GM08714 (cell line): ENCODE results near the gene CR2.

ENCODE experiments used
- H3K4me3 ChIP-seq: fragments of 200-500 bp; sonication (Bioruptor generic); 2 replicates; pipeline ENCODE4 v1.5.1; 2014; ENCODE audit warnings: mild to moderate bottlenecking, low read length, inconsistent platforms
- ZNF274 ChIP-seq: IDR thresholded peaks from 2 replicates; pipeline ENCODE4 v1.6.1; 2012; ENCODE audit warnings: mild to moderate bottlenecking, low read depth, low read length

Gene CR2

DNA sequence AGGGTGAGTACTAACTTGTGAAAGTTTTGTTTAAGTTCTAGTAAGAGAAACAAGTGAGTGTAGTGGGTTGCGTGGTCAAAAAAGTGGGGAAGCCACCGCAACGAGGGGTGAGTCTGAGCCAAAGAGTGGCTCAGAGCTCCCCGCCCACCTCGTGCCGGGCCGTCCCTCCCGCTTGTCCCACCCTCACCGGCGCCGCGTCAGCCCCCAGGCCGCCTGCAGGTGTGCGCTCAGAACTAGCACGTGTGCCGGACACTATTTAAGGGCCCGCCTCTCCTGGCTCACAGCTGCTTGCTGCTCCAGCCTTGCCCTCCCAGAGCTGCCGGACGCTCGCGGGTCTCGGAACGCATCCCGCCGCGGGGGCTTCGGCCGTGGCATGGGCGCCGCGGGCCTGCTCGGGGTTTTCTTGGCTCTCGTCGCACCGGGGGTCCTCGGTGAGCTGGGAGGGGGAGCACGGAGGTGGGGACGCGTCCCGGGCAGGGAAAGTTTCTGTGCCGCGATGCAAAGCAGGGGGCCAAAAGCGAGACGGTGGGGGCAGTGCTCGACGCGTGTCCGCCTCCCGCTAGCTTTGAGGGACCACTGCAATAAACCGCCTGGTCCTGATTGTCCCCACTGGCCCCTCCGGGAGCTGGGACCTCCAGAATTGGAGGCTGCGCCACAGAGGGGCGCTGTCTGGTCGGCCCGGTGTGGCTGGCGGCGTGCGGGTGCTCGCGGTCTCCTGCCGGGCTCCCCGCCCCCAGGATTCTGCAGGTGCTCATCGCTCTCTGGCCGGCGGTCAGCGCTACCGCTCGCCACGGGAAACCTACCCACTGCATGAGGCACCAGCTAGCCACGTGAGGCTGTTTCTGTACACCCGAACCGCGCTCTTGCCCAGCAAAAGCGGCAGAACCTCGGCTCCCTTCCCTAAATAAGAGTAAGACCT lies at the start of gene CR2:
TSS of gene CR2 (plus strand) at position 283 of the 919 bp plus-strand sequence. CDS start at position 374, 91 bp downstream.
- H3K4me3 ChIP-seq = peak within 1 kb of the TSS; percentile 92
- no peak for TF ChIP-seq ZNF274

DNA sequence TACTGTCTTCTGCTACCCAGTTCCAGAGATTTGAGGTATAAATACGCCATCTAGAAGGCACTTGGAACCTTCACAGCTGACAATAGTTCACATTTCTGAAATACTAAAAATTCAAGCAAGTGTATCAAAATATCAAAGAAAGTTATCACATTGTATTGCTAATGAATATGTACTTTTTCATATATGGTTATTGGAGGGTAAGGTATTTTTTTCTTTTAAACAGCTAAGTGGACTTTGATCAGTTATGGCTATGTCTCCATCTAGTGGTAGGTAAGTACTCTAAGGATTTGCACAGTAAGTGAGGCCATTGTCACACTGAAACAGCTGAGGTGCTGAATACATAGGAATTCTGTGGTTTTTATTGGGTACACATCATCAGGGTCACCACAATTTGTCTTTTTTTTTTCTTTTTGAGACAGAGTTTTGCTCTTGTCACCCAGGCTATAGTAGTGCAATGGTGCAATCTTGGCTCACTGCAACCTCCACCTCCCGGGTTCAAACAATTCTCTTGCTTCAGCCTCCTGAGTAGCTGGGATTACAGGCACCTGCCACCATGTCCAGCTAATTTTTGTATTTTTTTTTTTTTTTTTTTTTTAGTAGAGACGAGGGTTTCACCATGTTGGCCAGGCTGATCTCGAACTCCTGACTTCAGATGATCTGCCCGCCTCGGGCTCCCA lies 49.1 kb upstream of the CR2 start:
- TF ChIP-seq ZNF274 = no peak
- H3K4me3 ChIP-seq = no peak overlapping the region

DNA sequence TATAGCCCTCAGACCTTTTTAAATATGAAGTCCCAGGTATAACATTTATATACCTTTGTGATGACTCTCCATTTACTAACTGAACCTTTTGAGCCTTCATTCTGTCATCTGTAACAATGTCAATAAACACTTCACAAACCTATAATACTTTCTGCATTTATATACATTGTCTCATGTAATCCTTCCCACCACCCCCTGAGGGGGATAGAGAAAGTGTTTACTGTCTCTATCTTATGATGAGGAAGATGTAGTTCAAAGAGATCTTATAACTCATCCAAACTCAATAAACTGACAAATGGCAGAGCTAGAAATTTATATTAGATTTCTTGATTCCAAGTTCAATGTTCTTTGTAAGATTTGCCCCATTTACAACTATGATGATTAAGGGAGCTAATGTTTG lies 48.3 kb upstream of the CR2 start:
- TF ChIP-seq ZNF274 = no peak
- H3K4me3 ChIP-seq = no peak overlapping the region

DNA sequence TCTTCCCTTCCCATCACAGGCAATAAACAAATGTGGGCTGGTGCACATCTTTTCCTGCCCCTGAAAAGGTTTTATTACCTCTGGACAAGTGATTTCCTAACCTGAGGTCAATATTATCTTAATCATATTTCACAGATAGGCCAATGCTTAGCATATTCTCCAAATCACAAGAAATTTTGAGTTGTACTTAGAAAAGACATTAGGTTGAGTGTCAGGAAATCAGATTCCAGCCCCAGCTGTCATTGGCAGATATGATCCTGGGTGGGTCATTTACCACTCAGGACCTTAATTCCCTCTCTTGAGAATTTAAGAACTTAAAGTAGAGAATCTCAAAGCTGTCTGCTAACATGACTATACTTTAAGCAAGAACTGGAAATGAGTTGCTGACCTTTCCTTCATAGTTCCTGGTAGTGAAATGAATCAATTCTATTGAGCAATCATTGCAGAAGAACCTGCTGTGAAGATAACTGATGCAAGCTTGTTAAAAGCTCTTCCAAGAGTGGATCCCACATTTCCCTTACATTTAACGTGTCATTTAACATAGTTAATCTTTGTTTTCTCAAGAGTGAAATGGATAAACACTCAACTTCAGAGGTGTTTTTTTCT lies 46.4 kb upstream of the CR2 start:
- no peak for TF ChIP-seq ZNF274
- H3K4me3 ChIP-seq = no peak overlapping the region

DNA sequence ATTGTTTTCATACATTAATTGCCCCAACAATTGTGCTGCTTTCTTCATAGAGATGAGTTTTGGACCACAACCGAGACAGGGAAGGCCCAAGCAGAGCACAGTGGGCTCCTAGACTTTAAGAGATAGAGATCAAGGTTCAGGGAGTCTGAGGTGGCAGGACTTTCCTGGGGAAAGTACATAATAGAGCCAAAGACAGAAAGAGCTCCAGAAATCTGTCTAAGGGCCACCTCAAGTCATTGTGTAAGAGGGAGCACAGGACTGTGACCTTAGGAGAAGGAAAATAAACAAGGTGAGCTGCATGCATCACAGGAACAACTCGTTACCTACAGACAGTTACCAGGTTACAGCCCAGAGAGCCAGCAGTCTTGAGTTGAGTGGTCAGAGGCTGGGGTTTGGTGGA lies 41.3 kb upstream of the CR2 start:
- no peak for TF ChIP-seq ZNF274
- no peak overlapping the region for H3K4me3 ChIP-seq

DNA sequence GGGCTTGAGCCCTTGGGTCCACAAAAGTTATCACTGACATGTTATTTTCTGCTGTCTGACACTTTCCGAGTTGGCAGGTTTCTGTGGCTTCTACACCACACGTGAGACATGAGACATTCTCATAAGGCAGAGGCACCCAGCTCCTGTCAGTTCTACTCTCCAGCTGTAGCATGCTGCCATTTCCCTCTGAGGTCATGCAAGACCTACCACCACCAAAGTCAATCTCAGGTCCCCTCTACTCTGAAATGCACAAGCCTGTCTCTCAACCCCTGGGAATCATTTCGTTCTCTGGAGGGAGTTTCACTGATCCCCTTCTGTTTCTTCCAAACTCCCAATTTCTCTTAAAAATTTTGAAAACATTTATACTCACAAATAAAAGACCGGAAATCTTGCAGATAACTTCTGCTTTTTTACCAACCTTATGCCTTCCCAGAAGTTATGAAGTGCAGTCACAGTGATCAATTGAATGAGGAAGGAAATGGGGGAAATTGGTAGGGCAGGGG lies 39.5 kb upstream of the CR2 start:
- no peak for TF ChIP-seq ZNF274
- H3K4me3 ChIP-seq = no peak overlapping the region; the same call in 1 of the 2 replicates

DNA sequence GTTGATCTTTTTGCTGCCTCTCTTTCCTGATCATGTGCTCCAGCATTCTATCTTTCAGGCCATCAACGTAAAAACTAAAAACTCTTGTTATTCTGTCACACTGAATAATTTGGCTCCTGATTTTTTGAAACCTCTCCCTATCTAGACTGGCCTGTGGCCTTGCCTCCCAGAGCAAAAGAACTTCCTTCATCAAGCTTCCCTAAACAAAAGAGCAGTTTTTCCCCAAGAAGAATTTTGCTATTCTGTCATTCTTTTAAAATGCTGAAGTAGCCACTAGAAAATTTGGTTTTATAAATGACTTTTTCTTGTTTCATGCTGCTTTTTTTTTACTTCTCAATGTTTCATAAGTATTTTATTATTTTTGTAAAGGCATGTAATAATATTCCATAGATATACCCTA lies 37.1 kb upstream of the CR2 start:
- TF ChIP-seq ZNF274 = no peak
- H3K4me3 ChIP-seq = no peak overlapping the region

DNA sequence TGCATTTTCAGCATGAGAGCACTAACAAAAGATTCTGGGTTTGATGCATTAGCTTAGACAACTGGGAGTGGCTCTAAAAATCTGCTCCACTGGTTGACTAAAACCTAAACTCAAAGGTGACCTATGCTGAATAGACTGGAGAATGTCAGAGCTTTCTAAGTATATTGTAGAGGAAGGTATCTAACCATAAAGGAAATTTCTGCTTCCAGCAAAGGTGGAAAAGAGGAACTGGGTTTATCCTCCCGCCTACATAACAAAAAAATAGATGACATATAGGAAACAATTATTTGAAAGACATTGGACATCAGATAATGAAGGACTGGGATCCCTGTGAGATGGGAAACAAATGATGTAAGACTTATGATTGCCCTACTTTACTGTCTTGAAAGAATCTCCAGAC lies 35.8 kb upstream of the CR2 start:
- no peak for TF ChIP-seq ZNF274
- no peak overlapping the region for H3K4me3 ChIP-seq

DNA sequence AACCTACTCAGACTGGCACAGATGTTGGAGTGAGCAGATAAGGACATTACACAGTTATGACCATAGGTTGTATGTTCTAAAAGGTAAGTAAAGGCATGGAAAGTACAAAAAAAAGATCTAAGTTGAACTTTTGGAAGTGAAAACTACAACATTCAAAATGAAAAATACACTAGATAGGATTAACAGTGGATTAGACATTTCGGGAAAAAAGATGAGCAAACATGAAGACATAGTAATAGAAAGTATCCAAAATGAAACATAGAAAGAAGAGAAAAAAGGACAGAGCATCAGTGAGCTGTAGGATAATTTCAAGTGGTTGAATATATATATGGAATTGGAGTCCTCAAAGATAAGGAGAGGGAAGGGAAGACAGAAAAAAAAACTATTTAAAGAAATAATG lies 34.0 kb upstream of the CR2 start:
- TF ChIP-seq ZNF274 = no peak
- H3K4me3 ChIP-seq = no peak overlapping the region

DNA sequence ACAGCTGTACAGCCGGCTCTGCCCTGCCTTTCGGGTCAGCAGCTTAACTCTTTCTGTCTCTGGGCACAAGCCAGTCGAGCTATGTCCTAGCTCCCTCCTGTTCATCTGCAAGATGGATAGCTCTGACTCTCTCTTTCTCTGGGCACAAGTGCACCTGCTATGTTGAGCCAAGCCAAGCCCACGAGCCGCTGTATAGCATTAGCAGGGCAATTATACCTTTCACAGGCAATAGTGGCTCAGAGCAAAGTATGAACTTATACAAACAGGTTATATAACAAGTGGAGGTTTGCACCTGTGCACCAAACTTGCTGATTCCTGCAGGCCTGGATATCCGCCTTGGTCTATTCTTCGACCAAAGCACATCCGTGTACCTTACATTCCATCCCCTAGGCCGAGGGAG lies 33.0 kb upstream of the CR2 start:
- TF ChIP-seq ZNF274 = no peak
- H3K4me3 ChIP-seq = no peak overlapping the region

DNA sequence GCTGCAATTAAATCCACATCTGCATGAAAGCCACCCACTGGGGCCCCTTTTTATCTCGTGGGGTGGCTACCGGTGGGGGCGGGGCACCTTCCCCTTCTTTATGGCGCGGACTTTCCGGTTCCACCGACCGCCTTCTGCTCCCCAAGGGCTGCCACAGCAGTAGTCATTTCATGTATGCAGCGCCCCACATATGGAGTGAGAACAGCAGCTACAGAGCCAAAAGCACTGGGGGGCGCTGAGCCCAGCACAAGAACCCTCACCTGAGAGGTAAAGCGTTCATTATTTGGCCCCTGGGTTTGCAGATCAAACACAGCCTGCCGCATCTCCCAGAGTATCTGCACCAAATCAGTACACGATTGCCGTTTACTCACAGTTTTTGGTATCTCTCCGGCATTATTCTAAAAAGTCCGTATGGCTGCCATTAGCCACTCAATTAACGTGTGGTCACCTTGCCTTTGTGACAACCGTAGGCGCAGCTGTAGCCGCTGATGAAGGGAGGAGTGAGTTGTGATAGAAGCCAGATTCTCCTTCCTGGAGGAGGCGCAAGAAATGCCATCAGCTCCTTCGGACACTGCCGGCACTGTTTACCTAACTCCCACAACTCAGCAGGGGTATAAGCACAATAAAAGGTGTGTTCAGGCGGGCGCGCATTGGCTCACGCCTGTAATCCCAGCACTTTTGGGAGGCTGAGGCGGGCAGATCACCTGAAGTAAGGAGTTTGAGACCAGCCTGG lies 30.4 kb upstream of the CR2 start:
- H3K4me3 ChIP-seq = no peak overlapping the region
- TF ChIP-seq ZNF274 = no peak

DNA sequence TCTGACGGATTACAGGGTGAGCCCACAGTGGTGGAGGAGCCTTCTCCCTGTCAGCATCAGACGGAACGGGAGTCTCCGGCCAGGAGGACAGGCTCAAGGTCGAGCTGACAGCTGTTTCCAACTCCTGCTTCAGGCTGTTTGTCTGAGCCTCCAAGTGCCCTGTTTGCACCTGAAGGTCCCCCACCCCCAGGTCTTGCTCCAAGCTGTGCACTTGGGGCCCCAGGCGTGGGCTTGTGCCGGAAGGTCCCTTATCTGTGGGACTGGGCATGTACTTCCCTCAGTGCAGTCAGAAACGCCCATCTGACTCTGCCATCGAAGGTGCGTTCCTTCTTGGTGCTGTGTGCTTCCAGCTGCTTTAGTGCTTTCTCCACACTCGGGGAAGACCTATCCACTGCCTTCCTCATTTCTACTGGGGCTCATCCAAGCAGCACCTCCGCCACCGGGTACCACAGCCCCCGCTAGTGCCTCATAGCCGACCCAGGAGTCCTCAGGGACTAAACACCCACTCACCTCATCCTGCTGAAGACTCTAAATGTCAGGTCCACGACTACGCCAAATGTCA lies 29.5 kb upstream of the CR2 start:
- H3K4me3 ChIP-seq = no peak overlapping the region
- no peak for TF ChIP-seq ZNF274

DNA sequence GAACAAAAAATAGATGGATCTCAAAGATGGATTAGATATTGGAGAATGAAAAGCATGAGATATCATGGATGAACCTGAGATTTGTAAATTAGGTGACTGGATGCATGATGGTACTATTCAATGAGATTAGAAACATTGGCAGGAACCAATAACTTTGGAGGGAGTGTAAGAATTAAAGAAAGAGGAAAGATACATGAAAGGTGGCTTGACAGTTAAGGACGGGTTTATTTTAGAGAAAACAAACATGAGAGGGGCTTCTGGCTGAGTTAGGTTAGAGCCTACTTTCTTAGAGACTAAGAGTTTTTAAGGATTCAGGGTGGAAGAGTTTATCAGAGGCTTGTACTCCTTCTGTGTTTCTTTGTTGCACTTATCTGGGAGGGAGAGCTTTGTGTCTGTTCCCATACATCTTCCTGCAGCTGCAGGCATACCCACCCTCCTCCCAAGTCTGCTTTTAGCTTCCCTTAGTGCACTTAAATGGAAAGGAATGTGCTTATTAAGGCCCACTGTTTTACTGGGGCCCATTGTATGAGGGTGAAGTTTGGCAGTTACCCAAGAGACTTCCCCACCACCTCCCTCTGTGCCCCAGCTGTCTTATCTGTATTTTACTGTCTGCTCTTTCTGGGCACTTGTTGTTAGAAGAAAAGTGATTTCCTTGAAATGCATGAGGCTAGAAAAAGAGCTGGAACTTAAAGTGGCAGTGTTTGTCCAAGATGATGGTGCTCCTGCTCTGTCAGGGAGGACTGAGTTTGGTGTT lies 26.1 kb upstream of the CR2 start:
- H3K4me3 ChIP-seq = no peak overlapping the region
- no peak for TF ChIP-seq ZNF274
